ENCODE measurements around the gene PNMA1. TPM values are rescaled to one million over a fixed set of nuclear protein-coding genes. Genes with fewer than 3 reads are reported as not detected.

Gene PNMA1
- total RNA-seq, 1 donor from 2014 or later: 30.2 TPM

DNA sequence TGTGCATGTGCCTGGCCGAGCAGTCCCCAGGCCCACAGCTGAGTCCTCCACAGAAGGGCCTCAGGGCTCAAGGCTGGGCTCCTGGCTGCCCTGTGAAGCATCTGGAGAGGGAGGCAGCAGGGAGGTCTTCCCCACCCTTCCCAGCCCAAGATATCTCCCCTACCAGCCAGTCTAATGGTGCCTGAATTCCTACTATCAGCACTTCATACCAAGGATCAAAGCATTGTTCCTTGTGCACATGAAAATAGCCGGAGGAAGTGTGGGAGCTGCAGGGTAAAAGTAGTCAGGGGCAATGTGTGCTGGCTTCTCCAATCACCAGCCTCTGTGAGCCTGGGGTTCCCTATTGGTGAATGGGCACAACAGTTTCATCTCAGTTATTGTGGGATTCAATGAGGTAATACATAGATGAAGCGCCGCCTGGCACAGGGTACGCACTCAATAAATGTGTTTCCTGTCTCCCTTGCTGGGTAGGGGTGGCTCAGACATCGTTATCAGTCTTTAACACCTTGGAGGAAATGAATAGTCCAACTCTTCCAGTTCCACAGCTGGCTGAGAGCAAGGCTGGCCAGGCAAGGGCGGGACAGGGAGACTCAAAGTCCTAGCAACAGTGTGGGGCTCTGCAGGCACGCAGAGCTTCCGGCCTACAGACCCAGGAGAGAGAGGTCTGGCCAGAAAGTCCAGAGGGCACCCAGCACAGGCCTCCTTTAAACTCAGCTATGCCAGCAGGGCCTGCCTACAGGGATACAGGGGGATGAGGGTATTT lies 39.1 kb upstream of the PNMA1 start:
- H3K36me3 ChIP-seq: no peaks in the 10 kb centered on the region
- peak overlapping the region; percentile 98 to 99 for H3K27ac ChIP-seq
- H3K9me3 ChIP-seq: no peaks in the 10 kb centered on the region
- H3K4me1 ChIP-seq: peaks cover 60 to 98% of the 10 kb centered on the region in 2 donors
- no peaks in the 10 kb centered on the region for H3K27me3 ChIP-seq
- intact Hi-C loops (cut with DNase I): loop anchor here (2.0 to 10.0 kb wide), 3 partner anchors 25 to 331 kb away; partner anchors contain the start of genes ALDH6A1 and LIN52
- no peak for DNase-seq (ENCODE audit: low spot score in 2 of 2)
- TF ChIP-seq, protein P1, sequence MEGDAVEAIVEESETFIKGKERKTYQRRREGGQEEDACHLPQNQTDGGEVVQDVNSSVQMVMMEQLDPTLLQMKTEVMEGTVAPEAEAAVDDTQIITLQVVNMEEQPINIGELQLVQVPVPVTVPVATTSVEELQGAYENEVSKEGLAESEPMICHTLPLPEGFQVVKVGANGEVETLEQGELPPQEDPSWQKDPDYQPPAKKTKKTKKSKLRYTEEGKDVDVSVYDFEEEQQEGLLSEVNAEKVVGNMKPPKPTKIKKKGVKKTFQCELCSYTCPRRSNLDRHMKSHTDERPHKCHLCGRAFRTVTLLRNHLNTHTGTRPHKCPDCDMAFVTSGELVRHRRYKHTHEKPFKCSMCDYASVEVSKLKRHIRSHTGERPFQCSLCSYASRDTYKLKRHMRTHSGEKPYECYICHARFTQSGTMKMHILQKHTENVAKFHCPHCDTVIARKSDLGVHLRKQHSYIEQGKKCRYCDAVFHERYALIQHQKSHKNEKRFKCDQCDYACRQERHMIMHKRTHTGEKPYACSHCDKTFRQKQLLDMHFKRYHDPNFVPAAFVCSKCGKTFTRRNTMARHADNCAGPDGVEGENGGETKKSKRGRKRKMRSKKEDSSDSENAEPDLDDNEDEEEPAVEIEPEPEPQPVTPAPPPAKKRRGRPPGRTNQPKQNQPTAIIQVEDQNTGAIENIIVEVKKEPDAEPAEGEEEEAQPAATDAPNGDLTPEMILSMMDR (IDR thresholded peaks at IDR 0.05): no peak
- H3K4me3 ChIP-seq: peak overlapping the region; percentile 24 to 50

DNA sequence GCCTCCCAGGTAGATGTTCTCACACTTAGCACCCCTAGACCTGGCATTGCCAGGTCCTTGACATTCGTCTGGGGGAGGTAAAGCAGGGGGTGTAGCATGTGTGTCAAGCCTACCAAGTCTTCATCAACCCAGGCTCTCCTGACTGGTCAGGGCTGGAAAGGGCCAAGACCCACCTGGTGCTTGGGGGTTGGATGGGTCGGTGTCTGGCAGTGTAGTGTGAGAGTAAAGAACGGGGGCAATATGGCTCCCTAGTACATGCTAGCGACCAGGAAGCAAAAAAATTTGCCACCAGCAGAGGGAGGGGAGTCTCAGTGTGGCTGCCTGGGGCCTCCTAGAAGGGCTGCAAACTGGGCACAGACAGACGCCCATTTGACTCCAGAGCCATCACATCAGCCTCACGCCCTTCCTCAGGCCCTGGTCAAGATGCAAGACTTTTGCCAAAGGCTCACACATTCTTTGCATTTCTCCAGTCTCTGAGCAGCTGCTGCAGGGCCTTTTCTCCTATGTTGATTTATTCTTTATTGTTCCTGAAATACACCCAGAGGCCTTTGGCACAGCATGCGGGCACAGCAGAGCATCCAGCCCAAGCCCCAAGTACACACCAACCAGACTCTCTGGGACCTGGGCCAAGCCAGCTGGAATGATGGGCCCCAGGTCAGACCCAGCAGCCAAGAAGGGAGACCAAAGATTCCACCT lies 38.3 kb upstream of the PNMA1 start:
- TF ChIP-seq, protein P1 (IDR thresholded peaks at IDR 0.05): peak; percentile 18 to 56 (median 25)
- intact Hi-C loops (cut with DNase I): loop anchor here (2.0 to 10.0 kb wide), 3 partner anchors 24 to 332 kb away; partner anchors contain the start of genes ALDH6A1 and LIN52
- peak overlapping the region in 1 of 2 donors; percentile 3 for H3K4me3 ChIP-seq
- H3K9me3 ChIP-seq: no peaks in the 10 kb centered on the region
- H3K36me3 ChIP-seq: no peaks in the 10 kb centered on the region
- H3K27ac ChIP-seq: peak overlapping the region; percentile 98 to 99
- no peaks in the 10 kb centered on the region for H3K27me3 ChIP-seq
- DNase-seq (ENCODE audit: low spot score in 2 of 2): peak in 1 of 2 donors; percentile 90
- peaks cover 60 to 98% of the 10 kb centered on the region in 2 donors for H3K4me1 ChIP-seq

DNA sequence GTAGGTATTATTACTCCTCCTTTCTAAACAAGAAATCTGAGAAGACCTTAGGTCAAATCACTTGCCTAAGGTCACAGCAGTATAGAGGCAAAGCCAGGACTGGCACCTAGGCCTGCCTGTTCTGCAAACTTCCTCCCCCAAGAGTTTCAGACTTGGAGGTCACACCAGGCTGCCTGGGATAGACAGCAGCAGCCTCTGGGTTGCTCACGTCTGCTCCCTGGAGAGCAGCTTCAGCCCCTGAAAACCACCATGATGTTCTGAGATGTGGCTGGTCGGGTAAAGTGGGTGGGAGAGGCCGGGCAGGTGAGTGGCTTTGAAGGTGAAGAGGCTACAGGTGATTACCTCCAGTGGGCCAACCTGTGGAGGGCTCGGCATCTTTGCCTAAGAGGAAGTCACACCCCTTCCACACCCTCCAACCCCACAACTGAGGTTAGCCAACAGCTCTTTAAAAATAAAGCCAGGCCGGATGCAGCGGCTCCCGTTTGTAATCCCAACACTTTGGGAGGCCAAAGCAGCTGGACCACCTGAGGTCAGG lies 37.0 kb upstream of the PNMA1 start:
- Histone ChIP-seq H3K27ac (peak overlapping the region; percentile 98 to 99), H3K27me3 (no peaks in the 10 kb centered on the region), H3K9me3 (no peaks in the 10 kb centered on the region), H3K4me1 (peaks cover 70 to 99% of the 10 kb centered on the region in 2 donors), H3K36me3 (no peaks in the 10 kb centered on the region), H3K4me3 (no peak overlapping the region)
- intact Hi-C loops (cut with DNase I): loop anchor here (5.0 to 10.0 kb wide), 2 partner anchors 36 to 334 kb away; partner anchors contain the start of genes ALDH6A1 and LIN52
- DNase-seq (ENCODE audit: low spot score in 2 of 2): no peak
- TF ChIP-seq, protein P1 (IDR thresholded peaks at IDR 0.05): no peak

DNA sequence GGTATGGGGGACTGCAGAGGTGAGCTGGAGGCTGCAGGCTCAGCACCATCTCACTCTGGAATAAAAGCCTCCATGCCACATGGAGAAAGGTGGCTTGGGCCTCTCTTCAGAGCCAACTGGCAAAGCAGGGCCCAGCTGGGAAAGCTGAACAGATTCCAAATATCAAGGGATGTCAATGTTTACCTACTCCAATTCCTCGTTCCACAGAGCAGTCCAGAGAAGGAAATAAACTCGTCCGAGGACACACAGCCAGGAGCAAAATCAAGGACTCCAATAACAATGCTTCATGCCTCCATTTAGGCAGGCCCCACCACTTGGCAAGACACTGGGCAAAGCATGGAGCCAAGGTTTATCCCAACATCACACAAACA lies 36.3 kb upstream of the PNMA1 start:
- intact Hi-C loops (cut with DNase I): loop anchor here (5.0 to 10.0 kb wide), 2 partner anchors 37 to 334 kb away; partner anchors contain the start of genes ALDH6A1 and LIN52
- Histone ChIP-seq H3K36me3 (no peaks in the 10 kb centered on the region), H3K9me3 (no peaks in the 10 kb centered on the region), H3K4me1 (peaks cover 70 to 99% of the 10 kb centered on the region in 2 donors), H3K4me3 (no peak overlapping the region), H3K27me3 (no peaks in the 10 kb centered on the region), H3K27ac (peak overlapping the region; percentile 98 to 99)
- DNase-seq (ENCODE audit: low spot score in 2 of 2): no peak
- TF ChIP-seq, protein P1 (IDR thresholded peaks at IDR 0.05): no peak

DNA sequence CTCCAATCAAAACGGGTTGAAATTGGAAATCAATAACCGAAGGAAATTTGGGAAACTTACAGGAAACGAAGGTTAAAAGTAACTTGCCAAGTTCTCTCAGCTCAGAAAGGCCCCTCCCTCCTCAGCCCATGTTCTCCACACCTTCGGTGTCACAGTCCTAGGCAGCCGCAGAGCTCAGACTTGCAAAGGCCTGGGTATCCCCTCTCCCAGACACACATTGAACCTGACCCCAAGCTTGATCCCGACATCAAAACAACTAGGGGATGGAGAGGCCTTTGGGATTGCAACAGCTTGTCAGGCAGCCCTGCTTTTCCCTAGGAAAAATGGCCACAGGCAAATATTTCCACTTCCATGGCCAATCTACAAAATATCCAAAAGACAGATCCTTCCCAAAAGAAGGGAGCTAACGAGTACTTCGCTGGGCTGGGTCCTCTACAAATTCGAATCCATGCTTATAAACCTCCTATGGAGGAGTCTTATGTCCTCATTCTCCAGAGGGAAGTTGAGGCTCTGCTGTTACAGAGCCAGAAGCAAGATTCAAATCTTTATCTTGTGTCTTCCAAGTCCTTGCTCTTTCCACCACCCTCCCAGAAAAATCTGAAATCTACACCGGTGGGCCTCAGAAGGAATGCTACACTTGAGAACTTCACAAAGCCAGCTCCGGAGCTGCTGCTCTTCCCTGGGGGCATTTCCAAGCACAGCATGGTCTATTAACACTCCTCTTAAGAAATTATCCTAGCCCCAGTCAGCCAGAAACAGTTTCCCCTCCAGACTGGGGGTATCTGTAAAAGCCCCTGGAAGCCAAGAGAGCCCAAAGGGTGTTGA lies 35.7 kb upstream of the PNMA1 start:
- intact Hi-C loops (cut with DNase I): loop anchor here (5.0 to 10.0 kb wide), 2 partner anchors 37 to 335 kb away; partner anchors contain the start of genes ALDH6A1 and LIN52
- Histone ChIP-seq H3K4me1 (peaks cover 65 to 99% of the 10 kb centered on the region in 2 donors), H3K27me3 (no peaks in the 10 kb centered on the region), H3K27ac (peak overlapping the region; percentile 98 to 99), H3K9me3 (no peaks in the 10 kb centered on the region), H3K4me3 (no peak overlapping the region), H3K36me3 (no peaks in the 10 kb centered on the region)
- TF ChIP-seq, protein P1 (IDR thresholded peaks at IDR 0.05): no peak
- DNase-seq (ENCODE audit: low spot score in 2 of 2): no peak

All from ascending aorta (tissue), 2 donors.